Smooth muscle cell of the brain vasculature (primary cell): Measurements from ENCODE around the gene ADAM10.
A peak's percentile ranks its signal among the peaks of the same experiment; 100 is the strongest.
"Not testable (repeated sequence)": the region's sequence is repeated elsewhere in the genome, so short reads cannot be mapped to it uniquely, and the experiment has no call there.

Experiments used
- DNase-seq: peaks from one replicate; pipeline ENCODE4 v3.0.0-alpha.2; 2012; ENCODE audit warnings: low read depth, low spot score

The ADAM10 gene

DNA sequence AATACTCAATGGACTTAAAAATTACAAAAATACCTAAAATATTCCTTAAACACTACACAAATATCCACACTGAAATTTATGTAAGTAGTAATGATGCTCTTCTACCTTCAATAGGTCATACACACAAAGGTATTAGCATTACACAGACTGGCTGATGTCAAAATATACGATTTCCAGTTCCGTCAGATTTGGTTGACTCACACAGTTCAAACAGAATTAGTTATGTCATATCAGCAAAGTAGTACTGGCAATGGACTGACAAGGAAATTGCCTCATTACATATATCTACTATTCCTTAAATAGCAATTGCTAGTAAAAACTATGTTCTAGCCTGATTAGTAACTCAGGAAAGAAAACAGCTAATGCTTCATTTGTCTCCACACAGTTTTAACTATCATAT lies 70.8 kb downstream of the ADAM10 start:
- DNase-seq: no peak

DNA sequence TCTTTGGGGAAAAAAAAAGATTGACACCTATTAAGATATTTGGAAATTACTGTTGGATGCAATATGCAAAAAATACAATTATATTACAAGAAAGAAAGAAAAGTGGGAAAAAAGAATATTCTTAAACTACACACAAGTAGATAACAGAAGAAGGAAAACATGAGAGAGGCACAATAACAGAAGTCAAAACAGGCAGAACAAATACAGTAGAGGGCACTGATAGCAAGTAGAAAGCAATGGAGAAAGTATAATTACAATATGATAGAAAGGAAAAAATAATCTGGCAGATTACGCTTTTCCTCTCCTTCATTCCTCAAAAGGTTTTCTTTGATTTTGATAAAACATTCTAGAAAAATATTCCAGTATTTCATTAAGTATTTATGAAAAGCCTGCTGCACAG lies 72.1 kb downstream of the ADAM10 start:
- DNase-seq: no peak

GRCh38 chr15:58676766-58677165 lies 72.7 kb downstream of the ADAM10 start:
- DNase-seq: no peak

DNA sequence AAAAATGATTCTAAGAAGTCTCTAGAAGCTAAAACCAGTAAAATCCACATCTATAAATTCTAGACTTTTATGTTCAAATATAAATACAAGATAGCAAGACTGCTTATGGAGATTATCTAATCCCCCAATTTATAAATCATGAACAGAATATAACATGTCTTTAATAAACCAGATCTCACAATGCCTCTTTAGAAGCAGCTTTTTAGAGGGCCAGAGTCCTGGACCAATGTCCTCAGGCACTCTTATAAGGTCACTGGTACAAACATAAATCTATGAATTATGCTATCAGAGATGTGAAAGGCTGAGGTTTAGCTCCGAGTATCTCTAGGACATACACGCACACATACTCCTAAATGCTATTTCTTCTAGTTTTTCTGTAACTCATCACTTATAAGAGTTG lies 78.3 kb downstream of the ADAM10 start:
- no peak for DNase-seq

GRCh38 chr15:58669108-58669507 lies 80.4 kb downstream of the ADAM10 start:
- DNase-seq: no peak

GRCh38 chr15:58666957-58667356 lies 82.5 kb downstream of the ADAM10 start:
- peak; percentile 13 for DNase-seq

DNA sequence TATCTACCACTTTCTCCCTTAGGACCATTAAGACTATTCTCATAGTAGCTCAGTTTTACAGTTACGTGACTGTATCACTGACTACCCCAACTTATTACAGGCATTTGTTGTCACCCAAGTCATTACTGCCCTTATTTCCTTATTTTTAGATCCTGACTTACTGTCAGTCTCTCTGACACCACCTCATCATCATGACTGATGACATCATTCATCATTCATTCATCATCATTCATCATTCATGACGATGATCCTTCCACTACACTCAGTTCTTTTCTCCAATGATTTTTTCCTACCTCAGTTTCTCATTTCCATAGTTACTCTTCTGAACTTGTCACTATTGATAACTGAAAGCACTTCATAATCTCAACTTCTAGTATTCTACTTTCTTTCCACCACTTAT lies 83.8 kb downstream of the ADAM10 start:
- DNase-seq: no peak

DNA sequence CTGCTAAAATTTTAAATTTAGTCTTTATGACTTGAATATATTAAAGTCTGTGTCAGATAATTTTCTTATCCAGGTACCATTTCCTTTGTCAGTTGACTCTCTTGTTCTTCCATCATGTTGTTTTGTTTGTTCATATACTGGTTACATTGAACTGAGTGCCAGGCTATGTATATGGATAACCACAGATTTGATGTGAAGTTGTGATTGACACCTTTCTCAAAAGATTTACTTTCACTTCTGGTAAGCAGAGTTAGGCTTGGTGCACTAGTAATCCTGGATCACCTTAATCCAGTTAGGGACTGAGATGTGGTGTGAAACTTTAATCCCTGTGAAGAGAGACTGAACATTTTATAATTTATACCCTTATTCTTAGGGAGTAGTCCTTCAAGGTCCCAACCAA lies 99.4 kb downstream of the ADAM10 start:
- DNase-seq: no peak

DNA sequence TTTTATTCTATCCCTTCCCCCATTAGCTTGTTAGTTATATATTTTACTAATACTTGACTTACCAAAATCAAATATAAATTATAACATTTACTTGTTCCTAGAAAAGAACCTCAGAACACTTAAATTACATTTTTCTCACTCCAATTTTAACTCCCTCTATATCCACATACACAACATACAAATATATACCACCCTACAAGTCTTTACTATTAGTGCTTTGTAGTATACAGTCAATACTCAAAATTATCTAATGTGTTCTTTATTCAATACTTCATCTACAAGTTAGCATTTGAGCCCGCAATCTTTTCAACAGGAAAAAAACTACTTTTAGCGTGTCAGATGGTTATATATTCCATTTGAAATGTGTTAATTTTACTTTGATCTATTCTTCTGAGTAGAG lies 100.3 kb downstream of the ADAM10 start:
- DNase-seq: no peak

GRCh38 chr15:58643996-58644395 lies 105.5 kb downstream of the ADAM10 start:
- no peak for DNase-seq

DNA sequence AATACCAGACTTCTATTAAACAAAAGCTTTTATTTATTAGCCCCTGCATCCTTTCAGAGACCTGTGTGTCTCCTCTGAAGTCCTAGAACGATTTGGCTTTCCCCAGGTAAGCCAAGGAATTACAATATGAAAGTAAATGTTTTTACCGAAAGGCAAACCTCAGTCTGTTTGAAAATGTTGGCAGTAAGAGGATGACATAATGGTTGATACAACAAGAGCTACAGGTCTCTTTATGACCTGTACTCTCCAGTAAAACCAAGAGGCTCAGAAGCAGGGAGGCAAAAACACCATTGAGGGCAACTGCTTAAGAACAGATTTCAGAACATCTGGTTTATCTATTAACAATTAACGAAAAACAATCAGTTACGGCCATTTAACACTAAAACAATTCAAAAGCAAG lies 107.8 kb downstream of the ADAM10 start:
- no peak for DNase-seq

GRCh38 chr15:58639992-58640391 lies 109.5 kb downstream of the ADAM10 start:
- DNase-seq: no peak

DNA sequence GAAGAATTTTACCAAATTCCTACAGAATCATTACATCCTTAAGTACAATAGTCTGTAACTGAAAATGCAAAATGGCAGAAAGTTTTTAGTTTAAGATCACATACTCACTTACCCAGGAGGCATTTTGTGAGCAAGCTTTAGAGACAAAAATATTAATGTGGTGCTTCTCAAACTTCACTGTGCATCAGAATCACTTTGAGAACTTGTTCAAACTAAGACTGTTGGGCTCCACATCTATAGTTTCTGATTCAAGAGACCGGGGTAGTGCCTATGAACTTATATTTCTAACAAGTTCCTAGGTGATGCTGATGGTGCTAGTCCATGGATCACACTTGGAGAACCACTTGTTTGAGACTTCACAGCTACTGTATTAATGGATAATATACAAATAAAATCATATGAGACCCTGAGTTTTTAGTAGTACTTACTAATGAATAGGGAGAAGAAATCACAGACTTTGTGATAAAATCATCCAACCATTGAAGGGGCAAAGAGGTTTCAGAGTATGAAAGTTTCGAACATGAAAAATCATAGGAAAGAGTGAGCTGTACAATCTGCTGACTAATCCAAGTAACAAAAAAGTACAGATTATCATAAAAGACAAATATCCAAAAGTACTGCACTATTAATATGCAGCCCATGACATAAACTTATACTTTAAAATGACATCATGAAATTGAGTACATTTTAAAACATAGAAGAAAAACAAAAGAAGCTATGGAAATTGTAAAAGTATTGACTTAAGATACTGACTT lies 110.3 kb downstream of the ADAM10 start:
- DNase-seq: no peak

DNA sequence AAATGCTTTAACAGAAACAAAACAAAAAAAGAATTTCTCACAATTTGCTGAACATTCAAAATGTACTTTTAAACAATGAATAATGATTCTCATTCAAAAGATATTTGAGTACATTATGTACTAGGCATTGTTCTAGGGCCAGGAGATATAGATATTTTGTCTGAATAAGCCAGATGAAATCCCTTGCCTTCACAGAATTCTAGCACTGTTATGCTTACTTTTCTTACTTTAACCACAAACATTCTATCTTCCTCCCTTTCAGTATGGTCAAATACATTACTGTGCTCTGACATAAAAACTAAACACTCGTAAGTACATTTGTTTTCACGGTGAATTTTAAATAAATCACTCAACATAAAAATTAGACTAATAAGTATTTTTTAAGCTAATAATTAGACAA lies 116.7 kb downstream of the ADAM10 start:
- no peak for DNase-seq

DNA sequence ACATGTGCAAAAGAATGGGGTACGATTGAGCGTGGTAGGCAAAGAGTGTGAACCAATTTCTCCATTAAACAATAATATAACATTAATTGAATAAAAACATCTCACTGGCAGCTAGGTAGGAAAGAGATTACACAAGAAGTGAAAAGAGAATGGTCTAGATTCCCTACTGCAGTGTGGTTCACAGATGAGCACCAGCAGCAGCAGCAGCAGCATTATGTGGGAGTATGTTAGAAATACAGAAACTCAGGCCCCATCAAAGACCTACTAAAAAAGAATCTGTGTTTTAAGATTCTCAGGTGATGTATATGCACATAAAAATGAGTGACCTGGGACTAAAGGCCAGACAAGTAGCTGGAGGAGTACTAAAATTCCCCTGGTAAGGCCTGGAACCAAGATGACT lies 118.2 kb downstream of the ADAM10 start:
- no peak for DNase-seq

DNA sequence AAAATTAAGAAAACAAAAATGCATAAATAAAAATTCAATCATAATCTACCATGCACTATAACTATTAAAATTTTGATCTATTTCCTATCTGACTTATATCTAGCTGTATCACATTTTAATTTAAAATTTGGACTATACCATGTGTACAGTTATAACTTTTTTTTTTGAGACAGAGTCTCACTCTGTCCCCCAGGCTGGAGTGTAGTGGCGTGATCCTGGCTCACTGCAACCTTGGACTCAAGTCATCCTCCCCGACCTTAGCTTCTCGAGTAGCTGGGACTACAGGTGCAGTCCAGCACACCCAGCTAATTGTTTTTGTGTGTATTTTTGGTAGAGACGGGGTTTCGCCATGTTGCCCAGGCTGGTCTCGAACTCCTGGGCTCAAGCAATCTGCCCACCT lies 119.9 kb downstream of the ADAM10 start:
- DNase-seq: no peak

- no peak for DNase-seq
Measured at GRCh38 chr15:58628206-58628947, 121.1 kb downstream of the ADAM10 start.

DNA sequence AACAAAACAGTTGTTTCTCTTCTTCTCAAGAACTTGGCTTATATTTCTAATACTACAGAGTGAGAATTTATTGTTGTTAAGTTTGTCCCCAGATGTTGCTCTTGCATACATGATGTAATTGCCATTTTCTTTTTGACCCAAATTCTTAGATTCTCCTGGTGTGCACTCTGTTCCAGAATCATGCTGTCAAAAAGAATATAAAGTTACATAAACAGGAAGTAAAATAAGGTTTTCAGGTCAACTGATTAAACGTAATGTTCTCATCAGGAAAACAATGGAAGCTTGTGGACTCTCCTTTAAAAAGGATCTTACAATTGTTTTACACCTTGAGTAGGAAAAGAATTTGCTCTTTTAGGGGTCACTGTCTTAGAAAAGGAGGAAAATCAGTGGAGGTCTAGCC lies 121.8 kb downstream of the ADAM10 start:
- DNase-seq: no peak

DNA sequence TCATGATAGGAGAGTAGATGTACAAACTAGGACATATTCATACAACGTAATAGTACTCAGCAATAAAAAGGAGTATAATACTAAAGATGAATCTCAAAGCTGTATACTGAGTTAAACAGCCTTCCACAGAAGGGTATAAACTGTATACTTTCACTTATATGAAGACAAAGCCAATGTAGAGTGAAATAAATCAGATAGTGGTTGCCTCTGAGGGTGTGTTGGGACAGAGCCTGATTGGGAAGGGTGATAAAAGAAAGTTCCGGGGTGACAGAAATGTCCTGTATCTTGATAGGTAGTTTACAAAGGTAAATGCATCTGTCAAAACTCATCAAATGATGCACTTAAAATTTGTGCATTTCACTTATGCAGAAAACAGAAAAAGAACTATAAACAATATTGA lies 122.5 kb downstream of the ADAM10 start:
- DNase-seq: no peak

- no peak for DNase-seq
Measured at GRCh38 chr15:58626378-58626777, 123.1 kb downstream of the ADAM10 start.

DNA sequence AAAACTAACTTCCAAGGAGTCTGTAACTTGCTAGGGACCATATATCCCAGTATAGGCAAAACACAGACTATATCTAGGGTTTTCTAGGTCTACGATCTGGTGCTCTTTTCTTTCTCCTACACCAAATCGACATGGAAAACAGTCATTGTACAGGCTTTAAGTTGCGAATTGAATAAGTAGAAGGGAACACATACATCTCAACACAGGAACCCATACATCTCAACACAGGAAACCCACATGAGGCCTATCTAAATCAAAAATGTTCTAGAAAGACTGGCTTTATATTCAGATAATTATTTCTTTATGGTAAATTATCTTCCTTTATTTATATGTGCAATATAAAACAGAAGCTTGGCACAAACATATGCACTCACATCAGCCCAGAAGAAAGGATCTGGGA lies 126.6 kb downstream of the ADAM10 start:
- DNase-seq: no peak

GRCh38 chr15:58620268-58620667 lies 129.2 kb downstream of the ADAM10 start:
- DNase-seq: not testable (repeated sequence)

DNA sequence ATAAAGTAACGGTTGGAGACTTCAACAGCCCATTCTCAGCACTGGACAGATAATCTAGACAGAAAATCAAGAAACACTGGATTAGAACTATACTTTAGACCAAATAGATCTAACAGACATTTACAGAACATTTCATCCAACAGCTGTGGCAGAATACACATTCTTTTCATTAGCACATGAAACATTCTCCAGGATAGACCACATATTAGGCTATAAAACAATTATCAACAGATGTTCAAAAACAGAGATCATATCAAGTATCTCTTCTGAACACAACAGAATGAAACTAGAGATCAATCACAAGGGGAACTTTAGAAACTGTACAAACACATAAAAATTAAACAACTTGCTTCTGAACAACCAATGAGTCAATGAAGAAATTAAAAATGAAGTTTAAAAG lies 133.3 kb downstream of the ADAM10 start:
- DNase-seq: no peak
